Suprapubic skin (tissue), 4 donors: ENCODE data around the gene MICU1. TPM values are rescaled to one million over a fixed set of nuclear protein-coding genes. Genes with fewer than 3 reads are reported as not detected.
"Not testable (repeated sequence)": the region's sequence is repeated elsewhere in the genome, so short reads cannot be mapped to it uniquely, and the experiment has no call there.

Source experiments
- DNase-seq, 2 donors: peaks; one replicate each; pipeline ENCODE4 v3.0.0-alpha.2; 2019; ENCODE audit warnings: low spot score in 2 of 2
- H3K27ac ChIP-seq: fragments of 200-600 bp; sonication (generic); one replicate; pipeline ENCODE4 v1.5.1; 2019
- H3K27me3 ChIP-seq: fragments of 200-600 bp; sonication (generic); one replicate; pipeline ENCODE4 v1.5.1; 2019
- H3K36me3 ChIP-seq: fragments of 200-600 bp; sonication (generic); one replicate; pipeline ENCODE4 v1.5.1; 2019
- H3K4me1 ChIP-seq: fragments of 200-600 bp; sonication (generic); one replicate; pipeline ENCODE4 v1.5.1; 2019
- H3K4me3 ChIP-seq: fragments of 200-600 bp; sonication (generic); one replicate; pipeline ENCODE4 v1.5.1; 2019; ENCODE audit warnings: mild to moderate bottlenecking
- H3K9me3 ChIP-seq: fragments of 200-600 bp; sonication (generic); one replicate; pipeline ENCODE4 v1.5.1; 2019
- CTCF ChIP-seq, 2 donors: fragments of 200-600 bp in 1 of 2; fragments of 450-650 bp in 1 of 2; sonication (generic) in 1 of 2; IDR thresholded peaks; one replicate each; pipeline ENCODE4 v1.5.1; 2016 to 2019; ENCODE audit warnings: antibody characterized with exemption in 2 of 2, mild to moderate bottlenecking in 1 of 2, moderate library complexity in 1 of 2
- EP300 ChIP-seq: sonication (generic); formaldehyde crosslinking; IDR thresholded peaks from one replicate; pipeline ENCODE4 v1.6.1; 2017; ENCODE audit warnings: antibody characterized with exemption
- POLR2A ChIP-seq, 2 donors: fragments of 450-650 bp; IDR thresholded peaks; one replicate each; pipeline ENCODE4 v1.6.1; 2017; ENCODE audit warnings: antibody characterized with exemption in 2 of 2, mild to moderate bottlenecking in 2 of 2, moderate library complexity in 2 of 2
- POLR2AphosphoS5 ChIP-seq, 3 donors: sonication (generic); formaldehyde crosslinking; IDR thresholded peaks; one replicate each; pipeline ENCODE4 v1.6.1; 2017; ENCODE audit warnings: antibody characterized with exemption in 3 of 3
- WGBS: methylation state at CpG from one replicate; pipeline ENCODE4 v1.1.5; 2018; 5-methylcytosine and 5-hydroxymethylcytosine counted together
- total RNA-seq, 4 donors: library from RNA; depleted of rRNA; stranded (reverse); fragments of >200 nt; gene quantifications; one replicate each; pipeline ENCODE4 v1.1.0, GENCODE V29; 2016

MICU1 gene
- total RNA-seq, 4 donors from 2014 or later = 34.1 to 37.6 (median 35.6) TPM

- Histone ChIP-seq H3K36me3 (peaks cover 22% of the 10 kb centered on the region), H3K4me3 (no peak overlapping the region), H3K4me1 (peaks cover 66% of the 10 kb centered on the region), H3K9me3 (no peaks in the 10 kb centered on the region), H3K27me3 (no peaks in the 10 kb centered on the region), H3K27ac (peak overlapping the region; percentile 39)
- DNase-seq = no peak
- 36% methylated on average over 2 of the region's 2 CpGs for WGBS
- no peak for TF ChIP-seq POLR2A (IDR thresholded peaks at IDR 0.05)
- TF ChIP-seq POLR2AphosphoS5 (IDR thresholded peaks at IDR 0.05) = peak in 1 of 3 donors; percentile 38
- no peak for TF ChIP-seq CTCF (IDR thresholded peaks at IDR 0.05)
- no peak for TF ChIP-seq EP300
Measured at GRCh38 chr10:72349438-72349837, 276.4 kb downstream of the MICU1 start.

GRCh38 chr10:72348282-72348681, 277.6 kb downstream of the MICU1 start:
- TF ChIP-seq CTCF (IDR thresholded peaks at IDR 0.05) = no peak
- no peak for TF ChIP-seq POLR2A (IDR thresholded peaks at IDR 0.05)
- TF ChIP-seq POLR2AphosphoS5 (IDR thresholded peaks at IDR 0.05) = no peak
- no peak for TF ChIP-seq EP300
- H3K27ac ChIP-seq = peak overlapping the region; percentile 57
- peaks cover 59% of the 10 kb centered on the region for H3K4me1 ChIP-seq
- 61% methylated on average over 4 of the region's 7 CpGs for WGBS
- no peak for DNase-seq
- H3K27me3 ChIP-seq = no peaks in the 10 kb centered on the region
- peaks cover 34% of the 10 kb centered on the region for H3K36me3 ChIP-seq
- no peak overlapping the region for H3K4me3 ChIP-seq
- H3K9me3 ChIP-seq = no peaks in the 10 kb centered on the region

DNA sequence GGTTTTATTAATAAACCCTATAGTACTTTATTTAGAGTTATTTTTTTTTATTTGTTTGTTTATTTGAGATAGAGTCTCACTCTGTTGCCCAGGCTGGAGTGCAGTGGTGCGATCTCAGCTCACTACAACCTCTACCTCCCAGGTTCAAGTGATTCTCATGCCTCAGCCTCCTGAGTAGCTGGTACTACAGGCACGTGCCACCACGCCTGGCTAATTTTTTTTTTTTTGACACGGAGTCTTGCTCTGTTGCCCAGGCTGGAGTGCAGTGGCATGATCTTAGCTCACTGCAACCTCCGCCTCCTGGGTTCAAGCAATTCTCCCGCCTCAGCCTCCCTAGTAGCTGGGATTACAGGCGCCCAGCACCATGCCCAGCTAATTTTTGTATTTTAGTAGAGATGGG, 279.8 kb downstream of the MICU1 start:
- not testable (repeated sequence) for H3K4me3 ChIP-seq, H3K9me3 ChIP-seq, H3K27me3 ChIP-seq, DNase-seq, H3K27ac ChIP-seq
- 94% methylated on average over 7 of the region's 7 CpGs for WGBS
- Histone ChIP-seq H3K36me3 (peaks cover 55% of the 10 kb centered on the region), H3K4me1 (peaks cover 38% of the 10 kb centered on the region)

DNA sequence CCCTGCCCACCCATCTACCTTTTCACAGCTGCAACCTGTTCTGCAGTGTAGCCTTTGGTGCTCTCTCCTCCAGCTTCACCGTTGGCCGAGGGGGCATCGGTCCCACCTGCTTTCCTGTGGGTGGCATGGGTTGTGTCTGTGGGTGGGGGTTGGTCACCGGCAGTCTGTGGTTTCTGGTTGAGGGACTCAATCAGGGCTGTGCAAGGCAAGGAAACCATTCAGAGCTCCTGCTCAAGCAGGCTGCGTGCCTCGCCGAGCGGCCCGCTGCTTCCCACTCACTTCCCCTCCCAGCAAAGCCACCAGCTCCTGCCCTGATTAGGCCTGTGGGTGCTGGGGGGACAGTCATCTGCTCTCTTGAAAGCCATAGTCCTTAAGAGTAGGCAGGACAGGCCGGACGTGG, 280.9 kb downstream of the MICU1 start:
- Histone ChIP-seq H3K4me3 (no peak overlapping the region), H3K27me3 (no peaks in the 10 kb centered on the region), H3K4me1 (peaks cover 39% of the 10 kb centered on the region), H3K36me3 (peaks cover 63% of the 10 kb centered on the region), H3K27ac (no peak overlapping the region), H3K9me3 (no peaks in the 10 kb centered on the region)
- 71% methylated on average over 11 of the region's 11 CpGs for WGBS
- TF ChIP-seq POLR2AphosphoS5 (IDR thresholded peaks at IDR 0.05) = no peak
- no peak for DNase-seq

DNA sequence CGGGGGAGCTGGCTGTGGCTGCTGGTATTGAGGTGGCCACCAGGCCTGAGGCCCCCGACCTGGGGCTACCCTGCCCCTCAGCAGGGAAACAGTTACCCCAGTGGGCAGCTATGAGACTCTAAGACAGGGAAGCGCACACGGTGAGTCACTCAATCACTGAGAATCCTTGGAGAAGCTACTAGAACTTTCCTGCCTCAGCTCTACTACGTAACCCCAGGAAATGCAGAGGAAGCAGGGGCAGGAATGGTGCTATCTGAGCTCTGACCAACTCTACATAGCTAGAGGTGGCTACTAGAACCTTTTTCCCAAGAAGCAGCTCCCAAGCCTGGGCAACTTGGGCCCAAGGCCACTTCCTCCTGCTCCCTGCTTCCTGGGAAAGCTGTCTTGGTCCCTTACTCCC, 283.0 kb downstream of the MICU1 start:
- Histone ChIP-seq H3K9me3 (no peaks in the 10 kb centered on the region), H3K27me3 (no peaks in the 10 kb centered on the region), H3K27ac (no peak overlapping the region), H3K4me1 (peaks cover 22% of the 10 kb centered on the region), H3K36me3 (peaks cover 74% of the 10 kb centered on the region), H3K4me3 (no peak overlapping the region)
- no peak for DNase-seq
- no peak for TF ChIP-seq CTCF (IDR thresholded peaks at IDR 0.05)
- no peak for TF ChIP-seq POLR2AphosphoS5 (IDR thresholded peaks at IDR 0.05)
- no peak for TF ChIP-seq POLR2A (IDR thresholded peaks at IDR 0.05)
- TF ChIP-seq EP300 = no peak
- 90% methylated on average over 5 of the region's 5 CpGs for WGBS

DNA sequence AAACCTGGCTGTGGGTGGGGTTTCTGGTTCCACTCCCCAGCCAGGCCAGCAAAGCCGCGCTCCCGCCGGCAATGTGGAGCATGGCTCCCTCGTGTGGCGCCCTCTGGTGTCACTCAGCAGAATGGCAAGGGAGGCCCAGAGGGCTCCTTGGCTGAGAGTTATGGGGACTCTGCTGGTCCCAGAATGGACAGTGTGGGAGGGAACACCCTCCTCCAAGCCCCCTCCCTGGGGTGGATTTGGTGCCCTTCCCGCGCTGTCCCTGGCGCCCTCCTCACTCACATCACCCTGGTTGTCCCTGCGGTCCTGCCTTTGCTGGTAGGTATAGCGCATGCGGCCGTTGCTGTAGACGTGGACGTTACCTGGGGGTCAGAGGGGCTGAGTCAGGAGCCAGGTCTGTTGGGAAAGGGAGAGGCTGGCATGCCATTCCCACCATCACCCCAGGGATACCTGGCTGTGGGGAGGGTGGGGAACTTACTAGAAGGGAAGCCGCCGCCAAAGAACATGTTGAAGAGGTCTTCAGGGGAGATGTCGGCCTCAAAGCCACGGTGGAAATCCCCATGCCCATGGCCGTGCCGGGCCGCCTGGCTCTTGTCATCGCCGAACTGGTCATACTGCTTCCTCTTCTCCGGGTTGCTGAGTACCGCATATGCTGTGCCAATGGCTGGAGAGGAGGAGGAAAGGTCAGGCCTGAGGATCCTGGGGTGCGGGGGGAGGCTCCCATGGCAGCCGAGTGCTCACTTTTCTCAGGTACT, 285.2 kb downstream of the MICU1 start:
- H3K27me3 ChIP-seq = no peaks in the 10 kb centered on the region
- 48% methylated on average over 24 of the region's 28 CpGs for WGBS
- peaks cover 29% of the 10 kb centered on the region for H3K4me1 ChIP-seq
- H3K4me3 ChIP-seq = no peak overlapping the region
- peaks cover 80% of the 10 kb centered on the region for H3K36me3 ChIP-seq
- DNase-seq = no peak
- TF ChIP-seq CTCF (IDR thresholded peaks at IDR 0.05) (peak; percentile 90 to 96), POLR2AphosphoS5 (IDR thresholded peaks at IDR 0.05) (peak in 1 of 3 donors; percentile 18), EP300 (no peak), POLR2A (IDR thresholded peaks at IDR 0.05) (no peak)
- peak overlapping the region; percentile 5 for H3K27ac ChIP-seq
- no peaks in the 10 kb centered on the region for H3K9me3 ChIP-seq
